Ovary (tissue), 9 donors: ENCODE measurements around the gene TMEM88. TPM values are rescaled to one million over a fixed set of nuclear protein-coding genes. Genes with fewer than 3 reads are reported as not detected.
A peak's percentile ranks its signal among the peaks of the same experiment; 100 is the strongest.

Experiments used
- DNase-seq, 5 donors: peaks; one replicate each; pipeline ENCODE4 v3.0.0-alpha.2; 2019 to 2020
- H3K27ac ChIP-seq, 2 donors: fragments of 200-600 bp; one replicate each; pipeline versions ENCODE4 v1.5.1 to v1.8.0; 2019 to 2022
- H3K27me3 ChIP-seq: fragments of 200-600 bp; one replicate; pipeline ENCODE4 v1.8.0; 2022
- H3K36me3 ChIP-seq: fragments of 200-600 bp; sonication (generic); one replicate; pipeline ENCODE4 v1.5.1; 2019
- H3K4me1 ChIP-seq: one replicate; pipeline ENCODE4 v1.8.1; 2013; ENCODE audit warnings: mild to moderate bottlenecking, moderate library complexity; ENCODE audit not compliant: insufficient read depth
- H3K4me3 ChIP-seq: fragments of 200-600 bp; sonication (generic); one replicate; pipeline ENCODE4 v1.5.1; 2017
- H3K9me3 ChIP-seq, 2 donors: fragments of 200-600 bp in 1 of 2; sonication (generic) in 1 of 2; one replicate each; pipeline versions ENCODE4 v1.5.1 to v1.8.1; 2013 to 2019; ENCODE audit warnings: mild to moderate bottlenecking in 1 of 2, moderate library complexity in 1 of 2
- CTCF ChIP-seq, 3 donors: fragments of 450-650 bp in 2 of 3; fragments of 200-600 bp in 1 of 3; IDR thresholded peaks; one replicate each; pipeline versions ENCODE4 v1.5.1 to v1.8.0; 2016 to 2022; ENCODE audit warnings: antibody characterized with exemption in 3 of 3, mild to moderate bottlenecking in 1 of 3
- EP300 ChIP-seq: sonication (generic); formaldehyde crosslinking; IDR thresholded peaks from one replicate; pipeline ENCODE4 v1.6.1; 2017; ENCODE audit warnings: antibody characterized with exemption
- POLR2A ChIP-seq: fragments of 450-650 bp; IDR thresholded peaks from one replicate; pipeline ENCODE4 v1.6.1; 2017; ENCODE audit warnings: antibody characterized with exemption, mild to moderate bottlenecking, moderate library complexity
- WGBS, 3 donors: extraction: QIAGEN DNeasy Blood & Tissue Kit in 1 of 3; methylation state at CpG; one replicate each; pipeline versions ENCODE4 v1.1.5 to v1.1.7; 2013 to 2017; 5-methylcytosine and 5-hydroxymethylcytosine counted together
- intact Hi-C, 4 donors: fragments of 100-400 bp; cut with DNase I; formaldehyde crosslinking; loops; one replicate each; pipeline versions ENCODE4 v1.11.0 to v1.15.1; 2022 to 2023
- polyA plus RNA-seq, 2 donors: library from polyadenylated mRNA; stranded (reverse); fragments of 200-250 nt in 1 of 2; fragments of 350-450 nt in 1 of 2; fragmentation: Illumina TruSeq in 1 of 2; extraction: RNeasy Lipid Tissue Mini Kit (QIAGEN cat#74804) in 1 of 2; gene quantifications; one replicate each; pipeline ENCODE4 v1.2.3, GENCODE V29; 2013 to 2014
- total RNA-seq, 7 donors: library from RNA; depleted of rRNA in 2 of 7; stranded (reverse); fragments of >200 nt in 2 of 7; fragmentation: NEBNext Ultra II Directional in 3 of 7; extraction: Animal tissue kit (Norgen Biotek cat#: 25700) in 3 of 7; gene quantifications; one replicate each; pipeline versions ENCODE4 v1.1.0 to v1.2.4, GENCODE V29; 2016 to 2023
- donor health status: DM: no; HTN: no; CAD: no; lungs with moderate emphysema.
- donor health status: DM: no; HTN: no; CAD: no.
- donor health status: Bipolar disorder and iron deficiency.
- donor health status: DM: yes; HTN: yes; CAD: no.
- donor health status: DM: no; HTN: no; CAD: no.
- donor health status: DM: yes; HTN: yes; CAD: no.

TMEM88 gene
- total and polyA plus RNA-seq, 9 donors, result 2.1 to 17.8 (median 8.2) TPM

GRCh38 chr17:7843536-7844291 is 11.2 kb upstream of the TMEM88 start:
- H3K4me1 ChIP-seq, result peaks cover 17% of the 10 kb centered on the region
- H3K27ac ChIP-seq, result peak overlapping the region; percentile 86 to 90
- WGBS, 3 donors, result 0 to 1% (median 1%) methylated on average over 55 to 61 of the region's 61 CpGs
- H3K36me3 ChIP-seq, result no peaks in the 10 kb centered on the region
- no peaks in the 10 kb centered on the region for H3K9me3 ChIP-seq
- peak; percentile 72 to 87 (median 79) for DNase-seq
- intact Hi-C loops, result loop anchor here in 1 of 4 donors (10.0 kb wide), 1 partner anchor 311 kb away; the partner anchor contains the start of gene PER1
- no peaks in the 10 kb centered on the region for H3K27me3 ChIP-seq
- peak overlapping the region; percentile 83 for H3K4me3 ChIP-seq
- no peak for TF ChIP-seq EP300
- TF ChIP-seq POLR2A, result peak; percentile 2
- TF ChIP-seq CTCF (IDR thresholded peaks at IDR 0.05), result no peak

DNA sequence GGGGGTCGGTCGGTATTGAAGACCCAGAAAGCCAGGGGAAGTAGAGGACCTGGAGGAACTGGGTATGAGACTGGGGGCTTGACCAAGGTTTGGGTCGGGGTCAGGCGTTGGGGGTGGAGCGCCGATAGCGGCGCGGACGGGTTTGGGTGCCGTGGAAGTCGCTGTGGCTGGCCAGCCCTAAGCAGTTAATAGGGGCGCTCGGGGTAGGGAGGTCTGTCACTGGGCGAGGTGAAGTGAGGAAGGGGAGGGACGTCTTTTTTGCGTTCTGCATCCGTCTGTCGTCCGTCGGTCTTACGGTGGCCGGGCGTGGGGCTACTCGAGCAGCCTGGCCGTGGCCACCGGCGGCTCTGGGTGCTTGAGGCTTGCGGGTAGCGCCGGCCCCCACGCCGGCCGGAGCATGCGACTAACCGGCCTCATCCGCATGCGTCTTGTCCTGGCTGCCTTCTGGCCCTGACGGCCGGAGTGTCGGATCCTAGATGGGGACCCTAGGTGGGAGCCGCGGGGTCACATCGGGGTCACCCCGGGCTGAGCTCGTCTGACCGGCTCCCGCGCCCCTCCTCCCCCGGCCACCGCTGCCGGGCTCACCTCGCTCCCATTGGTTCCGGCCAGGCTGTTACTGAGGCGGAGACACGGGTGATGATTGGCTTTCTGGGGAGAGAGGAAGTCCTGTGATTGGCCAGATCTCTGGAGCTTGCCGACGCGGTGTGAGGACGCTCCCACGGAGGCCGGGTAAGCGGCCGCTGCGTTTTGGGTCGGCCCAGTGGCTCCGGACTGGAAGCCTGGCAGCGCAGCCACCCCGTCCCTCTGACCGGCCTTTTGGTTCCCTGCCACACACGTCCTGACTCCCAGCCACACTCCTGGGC is 10.3 kb upstream of the TMEM88 start:
- peak overlapping the region; percentile 83 for H3K4me3 ChIP-seq
- no peaks in the 10 kb centered on the region for H3K9me3 ChIP-seq
- intact Hi-C loops, result loop anchor here in 1 of 4 donors (10.0 kb wide), 1 partner anchor 310 kb away; the partner anchor contains the start of gene PER1
- H3K4me1 ChIP-seq, result peaks cover 9% of the 10 kb centered on the region
- peak; percentile 71 for TF ChIP-seq POLR2A
- no peak for TF ChIP-seq CTCF (IDR thresholded peaks at IDR 0.05)
- WGBS, 3 donors, result 0 to 1% (median 1%) methylated on average over 51 to 71 of the region's 71 CpGs
- H3K27me3 ChIP-seq, result no peaks in the 10 kb centered on the region
- H3K27ac ChIP-seq, result peak overlapping the region; percentile 86 to 90
- no peaks in the 10 kb centered on the region for H3K36me3 ChIP-seq
- DNase-seq, result peak; percentile 82 to 90 (median 87)

DNA sequence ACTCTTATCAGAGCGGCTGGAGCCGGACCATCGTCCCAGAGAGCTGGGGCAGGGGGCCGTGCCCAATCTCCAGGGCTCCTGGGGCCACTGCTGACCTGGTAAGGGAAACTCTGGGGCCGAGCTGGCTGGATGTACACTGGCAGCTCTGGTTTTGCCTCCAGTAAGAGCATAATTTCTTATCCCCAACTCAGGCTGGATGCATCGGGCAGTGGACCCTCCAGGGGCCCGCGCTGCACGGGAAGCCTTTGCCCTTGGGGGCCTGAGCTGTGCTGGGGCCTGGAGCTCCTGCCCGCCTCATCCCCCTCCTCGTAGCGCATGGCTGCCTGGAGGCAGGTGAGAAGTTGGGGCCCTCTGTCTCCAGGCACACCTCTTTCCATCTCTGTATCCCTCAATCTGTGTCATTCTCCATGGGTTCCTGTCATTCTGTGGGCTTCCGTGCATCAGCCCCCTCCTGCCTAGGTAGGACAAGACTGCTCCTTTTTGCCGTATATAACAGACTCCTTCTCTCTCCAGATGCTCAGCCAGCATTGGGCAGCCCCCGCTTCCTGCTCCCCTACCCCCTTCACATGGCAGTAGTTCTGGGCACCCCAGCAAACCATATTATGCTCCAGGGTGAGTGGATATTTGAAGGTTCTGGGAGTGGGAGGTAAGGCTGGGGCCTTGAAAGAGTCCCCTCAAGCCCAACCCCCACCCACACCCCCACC is 9.4 kb upstream of the TMEM88 start:
- peak overlapping the region; percentile 86 to 90 for H3K27ac ChIP-seq

More for the DNA sequence above, 9.4 kb upstream of the TMEM88 start:
- Histone ChIP-seq H3K9me3 (no peaks in the 10 kb centered on the region), H3K27me3 (no peaks in the 10 kb centered on the region), H3K36me3 (no peaks in the 10 kb centered on the region), H3K4me3 (peak overlapping the region; percentile 83), H3K4me1 (peaks cover 8% of the 10 kb centered on the region)
- DNase-seq, result peak in 3 of 5 donors; percentile 23 to 45 (median 38)
- TF ChIP-seq CTCF (IDR thresholded peaks at IDR 0.05) (no peak), EP300 (no peak), POLR2A (no peak)
- WGBS, 3 donors, result 62 to 70% (median 65%) methylated on average over 15 of the region's 15 CpGs
- intact Hi-C loops, result loop anchor here in 1 of 4 donors (10.0 kb wide), 1 partner anchor 309 kb away; the partner anchor contains the start of gene PER1
